Middle frontal gyrus (tissue), 1 donor: Measurements from ENCODE around the gene FCER2.
"Not testable (repeated sequence)": the region's sequence is repeated elsewhere in the genome, so short reads cannot be mapped to it uniquely, and the experiment has no call there.

Source experiments
- DNase-seq: peaks from one replicate; pipeline ENCODE4 v3.0.0-alpha.2; 2015; ENCODE audit warnings: low spot score; ENCODE audit errors: extremely low spot score

Gene FCER2

GRCh38 chr19:7701654-7702457 lies at the start of gene FCER2:
Gene FCER2 (minus strand): TSS chr19:7702131. CDS start chr19:7699760, 2,371 bp downstream.
- DNase-seq = no peak

GRCh38 chr19:7751157-7751783 lies 49.3 kb upstream of the FCER2 start:
- DNase-seq = no peak

- DNase-seq = no peak
These were observed 46.8 kb upstream of the FCER2 start for GRCh38 chr19:7748756-7749155.

GRCh38 chr19:7748171-7748570 lies 46.2 kb upstream of the FCER2 start:
- DNase-seq = no peak

- no peak for DNase-seq
These were observed 45.3 kb upstream of the FCER2 start, which contains the start of gene CD209 for GRCh38 chr19:7746903-7747884. Gene CD209 (minus strand): TSS chr19:7747534. CDS start chr19:7747511, 23 bp downstream.

- DNase-seq = not testable (repeated sequence)
These were observed 44.4 kb upstream of the FCER2 start for GRCh38 chr19:7746306-7746705.

- no peak for DNase-seq
These were observed 43.1 kb upstream of the FCER2 start for GRCh38 chr19:7744871-7745650.

- no peak for DNase-seq
These were observed 42.4 kb upstream of the FCER2 start for GRCh38 chr19:7744199-7744786.

- DNase-seq = no peak
These were observed 41.5 kb upstream of the FCER2 start for GRCh38 chr19:7743425-7743841.

GRCh38 chr19:7742991-7743390 lies 41.1 kb upstream of the FCER2 start:
- DNase-seq = no peak

GRCh38 chr19:7742575-7742974 lies 40.6 kb upstream of the FCER2 start:
- DNase-seq = no peak

GRCh38 chr19:7740682-7741054 lies 38.7 kb upstream of the FCER2 start:
- no peak for DNase-seq

- DNase-seq = no peak
These were observed 38.1 kb upstream of the FCER2 start for GRCh38 chr19:7739801-7740681.

- no peak for DNase-seq
These were observed 37.4 kb upstream of the FCER2 start for GRCh38 chr19:7739211-7739755.

- no peak for DNase-seq
These were observed 36.1 kb upstream of the FCER2 start for GRCh38 chr19:7738023-7738422.

- no peak for DNase-seq
These were observed 35.3 kb upstream of the FCER2 start for GRCh38 chr19:7737215-7737614.

- DNase-seq = no peak
These were observed 34.2 kb upstream of the FCER2 start for GRCh38 chr19:7736148-7736547.

- no peak for DNase-seq
These were observed 32.6 kb upstream of the FCER2 start for GRCh38 chr19:7734220-7735203.
